ENCODE data around the gene CYP4F8.

CYP4F8 gene

DNA sequence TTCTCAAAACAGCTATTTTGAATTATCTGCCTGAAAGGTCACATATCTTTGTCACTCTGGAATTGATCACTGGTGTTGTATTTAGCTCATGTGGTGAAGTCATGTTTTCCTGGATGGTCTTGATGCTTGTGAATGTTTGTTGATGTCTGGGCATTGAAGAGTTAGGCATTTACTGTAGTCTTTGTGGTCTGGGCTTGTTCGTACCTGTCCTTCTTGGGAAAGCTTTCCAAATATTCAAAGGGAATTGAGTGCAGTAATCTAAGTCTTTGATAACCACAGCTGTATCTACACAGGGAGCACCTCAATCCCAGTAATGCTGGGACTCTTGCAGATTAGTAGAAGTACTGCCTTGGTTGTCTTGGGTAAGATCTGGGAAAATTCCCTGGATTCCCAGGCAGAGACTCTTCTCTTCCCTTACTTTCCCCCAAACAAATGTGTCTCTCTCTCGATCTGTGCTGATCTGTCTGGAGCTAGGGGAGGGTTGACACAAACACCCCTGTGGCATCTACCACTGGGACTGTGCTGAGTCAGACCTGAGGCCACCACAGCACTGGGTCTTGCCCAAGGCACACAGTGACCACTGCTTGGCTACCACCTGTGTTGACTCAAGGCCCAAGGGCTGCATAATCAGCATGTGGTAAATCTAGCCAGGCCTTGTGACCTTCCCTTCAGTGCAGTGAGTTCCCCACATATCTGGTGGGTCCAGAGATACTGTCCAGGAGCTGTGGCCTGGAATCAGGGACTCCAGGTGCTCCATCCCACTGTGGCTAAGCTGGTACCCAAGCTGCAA is 20.2 kb downstream of the CYP4F8 start:
- TF ChIP-seq, protein P1, sequence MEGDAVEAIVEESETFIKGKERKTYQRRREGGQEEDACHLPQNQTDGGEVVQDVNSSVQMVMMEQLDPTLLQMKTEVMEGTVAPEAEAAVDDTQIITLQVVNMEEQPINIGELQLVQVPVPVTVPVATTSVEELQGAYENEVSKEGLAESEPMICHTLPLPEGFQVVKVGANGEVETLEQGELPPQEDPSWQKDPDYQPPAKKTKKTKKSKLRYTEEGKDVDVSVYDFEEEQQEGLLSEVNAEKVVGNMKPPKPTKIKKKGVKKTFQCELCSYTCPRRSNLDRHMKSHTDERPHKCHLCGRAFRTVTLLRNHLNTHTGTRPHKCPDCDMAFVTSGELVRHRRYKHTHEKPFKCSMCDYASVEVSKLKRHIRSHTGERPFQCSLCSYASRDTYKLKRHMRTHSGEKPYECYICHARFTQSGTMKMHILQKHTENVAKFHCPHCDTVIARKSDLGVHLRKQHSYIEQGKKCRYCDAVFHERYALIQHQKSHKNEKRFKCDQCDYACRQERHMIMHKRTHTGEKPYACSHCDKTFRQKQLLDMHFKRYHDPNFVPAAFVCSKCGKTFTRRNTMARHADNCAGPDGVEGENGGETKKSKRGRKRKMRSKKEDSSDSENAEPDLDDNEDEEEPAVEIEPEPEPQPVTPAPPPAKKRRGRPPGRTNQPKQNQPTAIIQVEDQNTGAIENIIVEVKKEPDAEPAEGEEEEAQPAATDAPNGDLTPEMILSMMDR (IDR thresholded peaks at IDR 0.05), result no peak

DNA sequence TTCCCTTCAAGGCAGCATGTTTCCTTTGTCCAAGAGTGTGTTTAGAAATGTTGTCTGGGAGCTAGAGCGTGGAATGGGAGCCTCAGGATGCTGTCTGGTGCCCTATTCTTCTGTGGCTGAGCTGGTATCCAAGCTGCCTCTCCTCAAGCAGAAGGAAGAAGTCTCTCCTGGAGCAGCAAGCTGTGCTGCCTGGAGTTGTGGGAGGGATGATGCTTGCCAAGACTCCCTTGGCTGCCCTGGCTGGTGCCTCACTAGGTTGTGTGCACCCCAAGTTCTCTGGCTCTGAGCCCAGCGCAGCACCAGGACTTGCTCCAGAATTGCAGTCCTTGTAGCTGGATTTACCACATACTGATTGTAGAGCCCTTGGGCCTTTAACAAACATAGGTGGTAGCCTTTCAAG is 21.0 kb downstream of the CYP4F8 start:
- TF ChIP-seq, protein P1 (IDR thresholded peaks at IDR 0.05), result no peak

DNA sequence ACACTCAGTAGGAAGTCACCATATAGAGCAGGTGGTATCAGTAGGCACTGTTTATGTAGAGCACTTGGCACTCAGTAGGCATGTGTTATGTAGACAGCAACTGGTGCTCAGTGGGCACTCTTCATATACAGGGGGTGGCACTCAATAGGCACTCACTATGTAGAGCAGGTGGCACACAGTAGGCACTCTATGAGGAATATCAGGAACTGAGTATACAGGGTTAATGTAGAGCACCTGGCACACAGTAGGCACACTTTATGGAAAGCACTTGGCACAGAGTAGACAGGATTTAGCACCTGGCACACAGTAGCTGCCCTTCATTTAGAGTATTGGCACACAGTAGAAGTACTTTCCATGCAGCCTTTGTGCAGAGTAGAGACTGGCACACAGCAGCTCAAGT is 24.6 kb downstream of the CYP4F8 start:
- TF ChIP-seq, protein P1 (IDR thresholded peaks at IDR 0.05), result no peak

DNA sequence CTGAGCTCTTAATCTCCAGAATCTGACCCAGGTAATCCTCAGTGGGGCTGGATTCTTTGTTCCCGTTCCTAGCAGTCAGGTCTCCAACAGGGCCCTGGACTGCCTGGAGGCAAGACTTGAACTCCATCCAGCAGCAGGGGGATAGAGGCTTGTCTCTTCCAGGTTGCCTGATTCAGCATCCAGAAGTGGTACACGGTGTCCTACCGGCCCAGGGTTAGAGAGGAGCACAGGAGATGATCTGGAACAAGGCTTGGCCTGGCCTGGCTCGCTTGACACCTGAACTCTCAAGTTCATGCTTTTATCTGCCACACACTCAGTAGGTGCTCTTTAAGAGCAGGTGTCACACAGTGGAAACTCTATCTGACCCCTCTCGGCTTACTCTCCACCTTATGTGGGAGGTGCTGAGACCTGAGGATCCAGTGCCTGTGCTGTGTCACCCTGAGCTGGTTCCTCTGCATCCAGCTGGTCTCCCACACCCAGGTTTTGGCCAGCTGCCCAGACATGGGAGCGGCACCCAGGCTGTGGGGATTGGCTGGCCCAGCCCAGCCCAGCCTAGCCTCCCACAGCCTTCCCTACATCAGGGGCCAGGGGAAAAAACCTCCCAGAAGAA is 25.4 kb downstream of the CYP4F8 start, which contains the start of gene CYP4F3:
TSS of gene CYP4F3 (plus strand) at position 604 of the 610 bp plus-strand sequence. CDS start 519 bp downstream, outside the sequence.
- TF ChIP-seq, protein P1 (IDR thresholded peaks at IDR 0.05), result no peak

DNA sequence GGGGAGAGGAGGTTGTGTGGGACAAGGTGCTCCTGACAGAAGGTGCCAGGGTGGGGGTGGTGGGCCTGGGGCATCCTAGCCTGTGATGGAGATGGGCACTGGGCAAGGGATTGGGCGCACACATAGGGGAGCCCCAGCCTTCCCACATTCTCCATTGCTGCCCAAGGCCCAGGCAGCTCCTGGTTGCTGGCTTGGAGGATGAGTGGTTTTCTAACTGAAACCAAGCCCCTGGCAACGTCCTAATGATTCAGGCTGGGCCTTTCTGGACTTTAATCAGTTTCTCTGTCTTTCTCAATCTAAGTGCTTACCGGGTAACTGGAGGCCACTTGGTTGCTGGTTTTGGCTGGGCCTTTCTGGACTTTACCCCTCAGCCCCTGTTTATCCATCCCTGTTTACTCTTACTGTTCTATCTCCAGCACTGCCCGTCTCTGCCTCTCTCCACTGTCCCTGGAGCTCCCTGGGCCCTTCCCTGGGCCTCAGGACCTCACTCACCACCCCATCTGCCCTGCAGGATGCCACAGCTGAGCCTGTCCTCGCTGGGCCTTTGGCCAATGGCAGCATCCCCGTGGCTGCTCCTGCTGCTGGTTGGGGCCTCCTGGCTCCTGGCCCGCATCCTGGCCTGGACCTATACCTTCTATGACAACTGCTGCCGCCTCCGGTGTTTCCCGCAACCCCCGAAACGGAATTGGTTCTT is 26.0 kb downstream of the CYP4F8 start:
- TF ChIP-seq, protein P1 (IDR thresholded peaks at IDR 0.05), result no peak

DNA sequence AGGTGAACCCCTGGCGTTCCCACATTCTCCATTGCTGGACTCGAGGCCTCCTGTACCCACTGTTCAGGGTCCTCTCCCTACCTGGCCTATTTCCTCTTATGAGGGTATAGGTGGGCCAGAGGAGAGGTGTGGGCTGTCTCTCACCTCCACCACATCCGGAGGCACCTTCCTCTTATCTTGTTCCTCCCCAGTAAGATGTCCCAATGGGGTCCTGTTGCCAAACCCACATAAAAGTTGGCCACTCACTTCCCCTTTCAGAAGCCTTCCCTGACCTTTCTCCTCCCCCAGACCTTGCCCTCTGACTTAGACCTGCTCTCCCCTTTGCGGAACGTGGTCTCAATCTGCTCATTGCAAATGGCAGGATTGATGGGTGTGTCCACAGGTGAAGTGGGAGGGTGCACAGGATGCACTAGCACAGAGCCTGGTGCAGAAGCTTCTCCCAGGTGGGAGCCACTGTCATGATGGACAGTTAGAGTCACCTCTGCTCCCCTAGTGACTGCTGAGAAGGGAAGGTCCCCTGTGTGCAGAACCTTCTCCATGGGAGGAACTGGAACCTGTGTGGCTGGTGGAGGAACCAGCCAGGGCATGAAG is 27.0 kb downstream of the CYP4F8 start:
- TF ChIP-seq, protein P1 (IDR thresholded peaks at IDR 0.05), result no peak

DNA sequence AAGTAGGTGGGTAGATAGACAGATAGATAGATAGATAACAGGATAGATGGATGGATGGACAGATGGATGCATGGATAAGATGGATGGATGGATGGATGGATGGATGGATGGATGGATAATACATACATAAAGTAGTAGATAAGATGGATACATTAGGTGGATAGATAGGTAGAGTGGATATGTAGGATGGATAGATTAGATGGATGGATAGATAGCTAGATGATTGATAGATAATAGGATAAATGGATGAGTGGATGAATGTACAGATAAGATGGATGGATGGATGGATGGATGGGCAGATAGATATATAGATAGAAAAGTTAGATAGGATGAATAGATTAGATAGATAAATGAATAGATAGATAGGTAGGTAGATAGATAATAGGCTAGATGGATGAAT is 27.8 kb downstream of the CYP4F8 start:
- TF ChIP-seq, protein P1 (IDR thresholded peaks at IDR 0.05), result no peak
